K562 (cell line): Measurements from ENCODE around the gene ESPN. TPM values are rescaled to one million over a fixed set of nuclear protein-coding genes. Genes with fewer than 3 reads are reported as not detected.
A peak's percentile ranks its signal among the peaks of the same experiment; 100 is the strongest.

Experiments
- ATAC-seq: fragments of 200-7000 bp; cut with Tn5 transposase; 3 replicates; pipeline ENCODE4 v1.9.1; 2020; ENCODE audit warnings: moderate library complexity
- BruUV-seq: library from RNA; stranded (reverse); fragments of 400-500 nt; replicated peaks from 2 replicates; lab custom pipeline; 2021; lab: Mats Ljungman, UMichigan
- CTCF ChIA-PET: fragments of 300-600 bp; formaldehyde crosslinking; extraction: SDS; loops from one replicate; lab custom pipeline; 2021; ENCODE audit warnings: low intra/inter-chr PET ratio; lab: Yijun Ruan, JAX
- POLR2A ChIA-PET: fragments of 300-600, 350-650 bp; sonication (Branson Sonifier 250); formaldehyde crosslinking; extraction: SDS; loops from one replicate; lab custom pipeline; 2021; ENCODE audit warnings: antibody characterized with exemption, inconsistent platforms; lab: Yijun Ruan, JAX
- DNase-seq, 4 experiments: peaks; one replicate each; pipeline versions ENCODE4 v3.0.0 to v3.0.0-alpha.2; 2011 to 2018; ENCODE audit warnings: low spot score in 3 of 4, mixed read lengths in 3 of 4; ENCODE audit errors: extremely low read depth in 1 of 4
- FAIRE-seq: peaks from 2 replicates; lab custom pipeline; 2011; peaks lifted over from hg19 to GRCh38; lab: Jason Lieb, UNC
- H2AFZ ChIP-seq: 2 replicates; pipeline ENCODE4 v1.6.0; 2011; ENCODE audit warnings: low read depth, low read length, control low read depth, inconsistent platforms
- H3K27ac ChIP-seq: fragments of 200-600 bp; 3 replicates; pipeline ENCODE4 v1.8.0; 2011; ENCODE audit warnings: low read depth, mild to moderate bottlenecking, control low read depth, inconsistent platforms, low read length, moderate library complexity, mixed read lengths; ENCODE audit errors: extremely low read depth
- H3K27me3 ChIP-seq, 2 experiments: fragments of 300-600 bp in 1 of 2; 2 replicates in 1 of 2; 3 replicates in 1 of 2; pipeline versions ENCODE4 v1.6.0 to v1.8.0; 2011; ENCODE audit warnings: inconsistent platforms in 2 of 2, low read length in 2 of 2, mild to moderate bottlenecking in 1 of 2, mixed read lengths in 1 of 2, moderate library complexity in 1 of 2; ENCODE audit not compliant: control insufficient read depth in 2 of 2, insufficient read depth in 2 of 2
- H3K36me3 ChIP-seq: fragments of 300-600 bp; 3 replicates; pipeline ENCODE4 v1.8.0; 2011; ENCODE audit warnings: mild to moderate bottlenecking, low read length, inconsistent platforms; ENCODE audit not compliant: control insufficient read depth, insufficient read depth
- H3K4me1 ChIP-seq, 2 experiments: fragments of 200-600 bp in 1 of 2; replicated peaks in 1 of 2; 2 replicates in 1 of 2; 3 replicates in 1 of 2; pipeline versions ENCODE4 v1.5.1 to v1.8.0; 2011; ENCODE audit warnings: inconsistent platforms in 2 of 2, low read length in 2 of 2, mild to moderate bottlenecking in 1 of 2, mixed read lengths in 1 of 2, moderate library complexity in 1 of 2; ENCODE audit not compliant: control insufficient read depth in 2 of 2, insufficient read depth in 2 of 2
- H3K4me2 ChIP-seq: 2 replicates; pipeline ENCODE4 v1.6.1; 2011; ENCODE audit warnings: low read length, control low read depth, inconsistent platforms, mixed read lengths; ENCODE audit not compliant: insufficient read depth
- H3K4me3 ChIP-seq: fragments of 200-600 bp; sonication (generic), shearing (Covaris generic); 2 replicates; pipeline ENCODE4 v1.5.1; 2016; ENCODE audit warnings: control low read depth, inconsistent platforms
- H3K79me2 ChIP-seq: fragments of 200-600 bp; 3 replicates; pipeline ENCODE4 v1.8.0; 2011; ENCODE audit warnings: low read length, inconsistent platforms; ENCODE audit not compliant: control insufficient read depth, insufficient read depth
- H3K9ac ChIP-seq, 2 experiments: 2 replicates each; pipeline versions ENCODE4 v1.6.0 to v1.6.1; 2011; ENCODE audit warnings: low read depth in 2 of 2, low read length in 2 of 2, control low read depth in 1 of 2, inconsistent platforms in 1 of 2, mild to moderate bottlenecking in 1 of 2, mixed read lengths in 1 of 2; ENCODE audit not compliant: insufficient read depth in 1 of 2
- H3K9me1 ChIP-seq: one replicate; pipeline ENCODE4 v1.6.0; 2011; ENCODE audit warnings: inconsistent platforms, mild to moderate bottlenecking, low read length, moderate library complexity; ENCODE audit not compliant: control insufficient read depth, insufficient read depth
- H3K9me3 ChIP-seq: replicated peaks from 2 replicates; pipeline ENCODE4 v1.5.1; 2011; ENCODE audit warnings: low read depth, low read length, inconsistent platforms; ENCODE audit not compliant: control insufficient read depth, insufficient read depth
- H4K20me1 ChIP-seq: replicated peaks from 2 replicates; pipeline ENCODE4 v1.6.1; 2011; ENCODE audit warnings: low read length, inconsistent platforms, mixed read lengths; ENCODE audit not compliant: control insufficient read depth, insufficient read depth
- ARHGAP35 ChIP-seq: fragments of 450-650 bp; IDR thresholded peaks from 2 replicates; pipeline ENCODE4 v1.6.1; 2018; ENCODE audit not compliant: partially characterized antibody
- E4F1 ChIP-seq: fragments of 250-450 bp; sonication (Bioruptor Pico); IDR thresholded peaks from 2 replicates; pipeline ENCODE4 v1.5.0; 2021; ENCODE audit warnings: mild to moderate bottlenecking, borderline replicate concordance
- GABPB2 ChIP-seq: fragments of 250-450 bp; sonication (Bioruptor Pico); conservative IDR thresholded peaks from 2 replicates; pipeline ENCODE4 v1.5.1; 2021; ENCODE audit warnings: mild to moderate bottlenecking
- KAT7 ChIP-seq: sonication (generic); formaldehyde crosslinking; IDR thresholded peaks from 2 replicates; pipeline ENCODE4 v1.8.0; 2022; ENCODE audit warnings: missing genetic modification reagents, mild to moderate bottlenecking, borderline replicate concordance
- KHSRP ChIP-seq: fragments of 450-650 bp; IDR thresholded peaks from 2 replicates; pipeline ENCODE4 v1.6.1; 2017
- PRDM10 ChIP-seq: fragments of 450-650 bp; IDR thresholded peaks from 2 replicates; pipeline ENCODE4 v1.6.1; 2018; ENCODE audit not compliant: partially characterized antibody
- SP1 ChIP-seq: sonication (generic); formaldehyde crosslinking; IDR thresholded peaks from 2 replicates; pipeline ENCODE4 v1.8.1; 2022; ENCODE audit warnings: mild to moderate bottlenecking, missing genetic modification reagents
- TFAP4 ChIP-seq: sonication (generic); formaldehyde crosslinking; IDR thresholded peaks from 2 replicates; pipeline ENCODE4 v1.8.0; 2022; ENCODE audit warnings: missing genetic modification reagents, mild to moderate bottlenecking, moderate library complexity, borderline replicate concordance
- U2AF2 ChIP-seq: fragments of 200-400 bp; formaldehyde crosslinking; optimal IDR thresholded peaks from 2 replicates; pipeline ENCODE3; 2017; ENCODE audit warnings: low read depth, mild to moderate bottlenecking, low read length
- ZFP30 ChIP-seq: fragments of 250-450 bp; sonication (Bioruptor Pico); IDR thresholded peaks from 2 replicates; pipeline ENCODE4 v1.8.0; 2022; ENCODE audit warnings: moderate library complexity, mild to moderate bottlenecking, inconsistent platforms, borderline replicate concordance
- ZNF263 ChIP-seq: sonication (generic); formaldehyde crosslinking; IDR thresholded peaks from 2 replicates; pipeline ENCODE4 v1.8.0; 2022; ENCODE audit warnings: mild to moderate bottlenecking, missing genetic modification reagents, borderline replicate concordance
- ZNF766 ChIP-seq: fragments of 200-800 bp; sonication (Bioruptor generic); conservative IDR thresholded peaks from 2 replicates; pipeline ENCODE4 v1.6.1; 2016; ENCODE audit warnings: missing genetic modification characterization, missing compliant biosample characterization
- WGBS: fragments of 100-300 bp; shearing (Covaris generic); methylation state at CpG from one replicate; pipeline ENCODE4 v1.1.6; 2016; ENCODE audit warnings: low coverage, mixed read lengths; ENCODE audit not compliant: insufficient coverage; ENCODE audit errors: missing lambda C conversion rate; 5-methylcytosine and 5-hydroxymethylcytosine counted together
- in situ Hi-C: fragments of 300-500 bp; cut with MboI; formaldehyde crosslinking; loops from 4 replicates; pipeline ENCODE4 v1.15.0; 2018; ENCODE audit warnings: inconsistent platforms, mixed read lengths
- intact Hi-C: fragments of 100-400 bp; cut with micrococcal nuclease; formaldehyde crosslinking; loops from 2 replicates; pipeline ENCODE4 v1.14.2; 2022
- polyA plus RNA-seq, 8 experiments: library from polyadenylated mRNA; depleted of rRNA in 4 of 8; stranded (reverse) in 5 of 8; unstranded in 3 of 8; fragments of >200 nt; fragmentation: Nextera tagmentation in 2 of 8; fragmentation: Illumina TruSeq in 1 of 8; extraction: Ambion mirVana in 2 of 8; extraction: Trizol in 1 of 8; gene quantifications; 2 replicates each; pipeline versions ENCODE4 v1.2.1 to v1.2.3, GENCODE V29; 2011 to 2014; ENCODE audit warnings: inconsistent platforms in 1 of 8, missing spikeins in 1 of 8
- total RNA-seq, 7 experiments: library from RNA; depleted of rRNA in 6 of 7; stranded (reverse); fragments of >200 nt in 6 of 7; fragmentation: Illumina TruSeq in 2 of 7; extraction: Trizol in 2 of 7; gene quantifications; 2 replicates each; pipeline versions ENCODE4 v1.2.1 to v1.2.3, GENCODE V29; 2011 to 2021; ENCODE audit warnings: low replicate concordance in 1 of 7

The ESPN gene
- total and polyA plus RNA-seq, 9 of the 15 experiments (the other 6 are each of a cell fraction or from before 2014, with no cell fraction given), result 0.07 to 1.2 (median 0.45) TPM; not detected in 3

DNA sequence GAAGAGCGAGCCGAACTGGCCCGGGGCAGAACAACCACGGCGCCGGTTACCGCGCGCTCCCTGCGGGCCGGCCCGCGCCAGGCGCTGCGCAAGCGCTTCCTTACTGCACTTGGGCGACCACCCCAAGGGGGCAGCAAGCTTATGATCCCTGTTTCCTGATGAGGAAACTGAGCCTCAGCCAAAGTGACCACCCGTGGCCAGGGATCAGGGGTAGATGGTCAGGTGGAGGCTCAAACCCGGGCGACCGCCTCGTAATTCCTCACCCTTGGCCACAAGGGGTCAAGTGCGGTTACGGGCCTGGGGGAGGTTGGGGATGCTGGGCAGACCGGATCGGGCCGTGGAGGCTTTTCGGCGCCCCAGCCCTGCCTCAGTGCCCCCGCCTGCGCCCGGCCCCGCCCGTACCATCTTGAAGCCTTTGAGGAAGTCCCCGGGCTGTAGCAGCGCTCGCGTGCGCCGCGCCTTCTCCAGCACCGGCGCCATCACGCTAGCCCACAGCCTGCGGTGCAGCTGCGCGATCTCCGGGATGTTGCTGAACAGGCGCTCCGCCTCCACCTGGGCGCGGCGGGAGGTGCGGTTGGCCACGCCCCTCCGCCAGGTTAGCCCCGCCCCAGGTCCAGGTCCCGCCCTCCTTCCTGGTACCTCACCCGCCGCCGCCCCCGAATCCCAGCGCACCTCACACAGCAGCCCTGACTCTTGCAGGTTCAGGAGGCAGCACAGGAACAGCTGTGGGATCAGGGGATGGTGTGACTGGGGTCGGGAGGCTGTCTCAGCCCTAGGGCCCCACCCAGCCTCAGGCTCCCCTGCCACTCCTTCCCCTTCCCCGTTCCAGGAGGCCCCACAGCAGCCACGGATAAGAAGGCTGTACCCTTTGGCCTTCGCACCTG, 46.8 kb downstream of the ESPN start (continued):
- peak; percentile 68 for TF ChIP-seq TFAP4 (CRISPR knock-in tag)
- TF ChIP-seq ZNF766 (CRISPR knock-in tag), result no peak

DNA sequence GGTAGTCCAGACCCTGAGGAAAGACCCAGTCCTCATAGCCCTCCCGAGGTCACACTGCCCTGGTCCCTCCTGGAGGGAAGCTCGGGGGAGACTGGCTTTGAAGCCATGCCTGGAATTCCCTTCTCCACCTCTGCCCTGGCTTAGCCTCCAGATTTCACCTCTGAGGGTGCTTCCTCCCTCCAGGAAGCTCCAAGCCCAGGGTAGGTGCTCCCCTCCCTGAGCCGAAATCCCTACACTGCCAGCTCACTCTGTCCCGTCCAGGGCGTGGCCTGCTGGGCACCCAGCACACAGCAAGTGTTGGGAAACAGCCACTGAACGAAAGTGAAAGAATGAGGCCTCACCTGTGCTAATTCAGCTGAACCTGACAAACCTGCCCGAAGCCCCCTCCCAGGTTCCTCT, 47.4 kb downstream of the ESPN start:
- Histone ChIP-seq H3K9me3 (no peaks in the 10 kb centered on the region), H3K36me3 (no peaks in the 10 kb centered on the region), H3K4me1 (peaks cover 10 to 72% of the 10 kb centered on the region in 2 experiments; a peak in 4 of 5 replicates), H3K9me1 (peaks cover 2% of the 10 kb centered on the region), H3K79me2 (no peaks in the 10 kb centered on the region), H3K9ac (peak overlapping the region in 1 of 2 experiments; percentile 24; a peak in 1 of 4 replicates), H4K20me1 (peaks cover 45% of the 10 kb centered on the region), H3K27me3 (peaks cover 37 to 76% of the 10 kb centered on the region in 2 experiments), H2AFZ (no peak overlapping the region; the same call in 1 of the 2 replicates), H3K4me3 (no peak overlapping the region), H3K27ac (no peak overlapping the region), H3K4me2 (no peak overlapping the region)
- 10% methylated on average over 7 of the region's 7 CpGs for WGBS
- ATAC-seq, result no peak
- in situ Hi-C loops (loop anchor here (5.0 kb wide), 1 partner anchor 60 kb away; no protein-coding TSS in a partner anchor), intact Hi-C loops (loop anchor here (5.0 kb wide), 1 partner anchor 65 kb away; no protein-coding TSS in a partner anchor)
- CTCF ChIA-PET, result no interaction called here
- DNase-seq, result no peak
- POLR2A ChIA-PET, result interaction anchor here (0.5 to 1.1 kb wide), 6 partner anchors 9 to 236 kb away, joined by 3 to 6 read pairs (median 3); partner anchors contain the start of genes ACOT7 and ICMT
- FAIRE-seq, result no peak
- BruUV-seq, result no TSS peak
- TF ChIP-seq KAT7 (CRISPR knock-in tag), result no peak
- TF ChIP-seq ZNF263 (CRISPR knock-in tag), result 0 out of 2 replicates have a peak, but pooled peaks have one; percentile 54
- no peak for TF ChIP-seq KHSRP
- no peak for TF ChIP-seq PRDM10
- TF ChIP-seq ARHGAP35, result no peak
- peak; percentile 6; the same call in 1 of the 2 replicates for TF ChIP-seq SP1 (CRISPR knock-in tag)
- no peak for TF ChIP-seq U2AF2
- no peak for TF ChIP-seq GABPB2 (CRISPR knock-in tag)
- no peak for TF ChIP-seq E4F1
- no peak for TF ChIP-seq ZFP30
